HG02798 (cell line): Measurements from ENCODE around the gene OR10A7.
"Not testable (repeated sequence)": the region's sequence is repeated elsewhere in the genome, so short reads cannot be mapped to it uniquely, and the experiment has no call there.

Experiments
- ATAC-seq: cut with Tn5 transposase; IDR thresholded peaks from one replicate; pipeline ENCODE4 v1.9.1; 2021; ENCODE audit warnings: mild to moderate bottlenecking; ENCODE audit not compliant: unreplicated experiment, poor library complexity

The OR10A7 gene

GRCh38 chr12:55220725-55221124 lies at the start of gene OR10A7:
OR10A7 (plus strand) TSS chr12:55221025; CDS start chr12:55221025, 0 bp downstream.
- no peak for ATAC-seq

- no peak for ATAC-seq
Observed at GRCh38 chr12:55171445-55171844, 49.4 kb upstream of the OR10A7 start.

- ATAC-seq = not testable (repeated sequence)
Observed at GRCh38 chr12:55171846-55172245, 49.0 kb upstream of the OR10A7 start.

GRCh38 chr12:55172686-55173085 lies 48.1 kb upstream of the OR10A7 start:
- no peak for ATAC-seq

GRCh38 chr12:55173456-55173855 lies 47.4 kb upstream of the OR10A7 start:
- ATAC-seq = no peak

- no peak for ATAC-seq
Observed at GRCh38 chr12:55188573-55188972, 32.3 kb upstream of the OR10A7 start.

- peak; percentile 92 for ATAC-seq
Observed at GRCh38 chr12:55188974-55189556, 31.8 kb upstream of the OR10A7 start.

GRCh38 chr12:55194382-55194781 lies 26.4 kb upstream of the OR10A7 start:
- no peak for ATAC-seq

GRCh38 chr12:55226523-55226922 lies 5.7 kb downstream of the OR10A7 start:
- no peak for ATAC-seq

GRCh38 chr12:55227643-55228042 lies 6.8 kb downstream of the OR10A7 start:
- no peak for ATAC-seq

GRCh38 chr12:55244309-55244708 lies 23.5 kb downstream of the OR10A7 start, which contains the start of gene OR6C74:
OR6C74 (plus strand) TSS chr12:55244609; CDS start chr12:55247288, 2,679 bp downstream.
- no peak for ATAC-seq

- no peak for ATAC-seq
Observed at GRCh38 chr12:55246159-55246558, 25.3 kb downstream of the OR10A7 start.

GRCh38 chr12:55250944-55251343 lies 30.1 kb downstream of the OR10A7 start:
- no peak for ATAC-seq

GRCh38 chr12:55253281-55253680 lies 32.5 kb downstream of the OR10A7 start:
- no peak for ATAC-seq

- no peak for ATAC-seq
Observed at GRCh38 chr12:55256831-55257230, 36.0 kb downstream of the OR10A7 start.

GRCh38 chr12:55258303-55258702 lies 37.5 kb downstream of the OR10A7 start:
- no peak for ATAC-seq
